HG03025 (cell line): ENCODE data around the gene CAND2.

Source experiments
- ATAC-seq: cut with Tn5 transposase; IDR thresholded peaks from one replicate; pipeline ENCODE4 v1.9.1; 2021; ENCODE audit warnings: mild to moderate bottlenecking, moderate library complexity; ENCODE audit not compliant: unreplicated experiment, low FRiP score

Gene CAND2

DNA sequence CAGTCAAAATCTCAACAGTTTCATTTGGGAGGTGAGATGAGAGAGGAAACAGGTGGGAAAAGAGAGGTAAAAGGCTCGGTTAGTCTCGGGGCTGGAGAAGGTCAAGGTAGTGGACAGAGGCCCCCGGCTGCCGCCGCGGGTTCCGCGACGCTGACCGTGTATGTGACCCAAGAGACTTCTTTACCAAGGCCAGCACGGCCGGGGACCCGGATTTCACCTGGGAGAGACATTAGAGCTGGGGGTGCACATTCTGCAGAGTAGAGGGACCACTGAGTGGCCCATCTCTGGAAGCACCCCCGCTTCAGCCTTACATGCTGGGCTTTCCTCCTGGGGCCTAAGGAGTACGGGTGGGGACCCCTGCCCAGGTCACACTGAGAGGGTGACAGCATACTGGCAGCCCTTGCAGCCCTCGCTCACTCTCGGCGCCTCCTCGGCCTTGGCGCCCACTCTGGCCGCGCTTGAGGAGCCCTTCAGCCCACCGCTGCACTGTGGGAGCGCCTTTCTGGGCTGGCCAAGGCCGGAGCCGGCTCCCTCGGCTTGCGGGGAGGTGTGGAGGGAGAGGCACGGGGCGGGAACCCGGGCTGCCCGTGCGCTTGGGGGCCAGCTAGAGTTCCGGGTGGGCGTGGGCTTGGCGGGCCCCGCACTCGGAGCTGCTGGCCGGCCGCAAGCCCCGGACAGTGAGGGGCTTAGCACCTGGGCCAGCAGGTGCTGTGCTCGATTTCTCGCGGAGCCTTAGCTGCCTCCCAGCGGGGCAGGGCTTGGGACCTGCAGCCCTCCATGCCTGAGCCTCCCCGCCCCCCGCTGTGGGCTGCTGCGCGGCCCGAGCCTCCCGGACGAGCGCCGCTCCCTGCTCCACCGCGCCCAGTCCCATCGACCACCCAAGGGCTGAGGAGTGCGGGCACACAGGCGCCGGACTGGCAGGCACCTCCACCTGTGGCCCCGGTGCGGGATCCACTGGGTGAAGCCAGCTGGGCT is 86.1 kb downstream of the CAND2 start:
- ATAC-seq = no peak

DNA sequence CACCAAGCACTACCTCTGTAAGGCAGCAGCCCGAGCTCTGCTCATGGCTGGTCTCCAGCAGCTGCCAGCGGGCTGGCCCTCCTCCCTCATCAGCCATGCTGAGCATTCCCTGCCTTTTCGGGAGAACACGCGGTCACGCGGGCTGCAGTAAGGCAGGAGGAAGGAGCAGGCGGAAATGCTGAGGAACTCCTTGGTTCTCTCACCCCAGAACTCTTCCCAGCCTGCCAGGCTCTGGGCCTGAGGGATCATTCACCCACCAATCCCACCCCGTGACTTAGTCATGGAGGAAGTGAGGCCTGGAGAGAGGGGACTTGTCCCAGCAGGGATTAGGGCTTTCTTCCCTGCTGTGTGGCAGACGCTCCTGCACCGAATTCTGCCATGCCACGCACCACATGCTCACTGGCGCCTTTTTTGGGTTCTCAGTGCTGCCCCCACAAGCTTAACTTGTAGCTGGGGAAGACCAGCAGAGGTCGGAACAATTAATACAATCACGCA is 87.8 kb downstream of the CAND2 start:
- ATAC-seq = no peak
